GM12878 (cell line): Measurements from ENCODE around the gene MAP4K4. TPM values are rescaled to one million over a fixed set of nuclear protein-coding genes. Genes with fewer than 3 reads are reported as not detected.

Experiments used
- ATAC-seq: fragments of 200-7000 bp; cut with Tn5 transposase; 3 replicates; pipeline ENCODE4 v1.9.1; 2020; ENCODE audit warnings: mild to moderate bottlenecking, moderate library complexity
- BruUV-seq: library from RNA; stranded (reverse); fragments of 400-500 nt; replicated peaks from 2 replicates; lab custom pipeline; 2021; lab: Mats Ljungman, UMichigan
- CTCF ChIA-PET: fragments of 300-600 bp; sonication (Branson Sonifier 250); formaldehyde crosslinking; extraction: SDS; loops from one replicate; lab custom pipeline; 2021; ENCODE audit warnings: inconsistent platforms; lab: Yijun Ruan, JAX
- POLR2A ChIA-PET: fragments of 350-600 bp; formaldehyde crosslinking; extraction: SDS; loops from one replicate; lab custom pipeline; 2021; ENCODE audit warnings: inconsistent platforms; lab: Charles Lee
- RAD21 ChIA-PET: fragments of 300-600 bp; sonication (Branson Sonifier 250); formaldehyde crosslinking; loops from one replicate; lab custom pipeline; 2023; ENCODE audit warnings: antibody characterized with exemption; ENCODE audit not compliant: unreplicated experiment; lab: Charles Lee
- SMC1A ChIA-PET: fragments of 300-600 bp; sonication (Branson Sonifier 250); formaldehyde crosslinking; loops from one replicate; lab custom pipeline; 2023; ENCODE audit not compliant: unreplicated experiment, uncharacterized antibody; lab: Charles Lee
- DNase-seq: peaks from one replicate; pipeline ENCODE4 v3.0.0-alpha.2; 2011; ENCODE audit warnings: low read depth, low spot score
- FAIRE-seq: peaks from 3 replicates; lab custom pipeline; 2011; peaks lifted over from hg19 to GRCh38; lab: Jason Lieb, UNC
- H2AFZ ChIP-seq: 2 replicates; pipeline ENCODE4 v1.6.0; 2011; ENCODE audit warnings: low read depth, low read length, control low read depth; ENCODE audit not compliant: control insufficient read depth
- H3K27ac ChIP-seq: 2 replicates; pipeline ENCODE4 v1.5.1; 2011; ENCODE audit warnings: control low read depth; ENCODE audit not compliant: control insufficient read depth, insufficient read depth
- H3K27me3 ChIP-seq, 2 experiments: replicated peaks in 1 of 2; 2 replicates each; pipeline versions ENCODE4 v1.6.0 to v1.6.1; 2011; ENCODE audit warnings: low read length in 1 of 2; ENCODE audit not compliant: control insufficient read depth in 2 of 2, insufficient read depth in 2 of 2
- H3K36me3 ChIP-seq, 2 experiments: 2 replicates each; pipeline ENCODE4 v1.5.1; 2011; ENCODE audit warnings: low read length in 1 of 2; ENCODE audit not compliant: control insufficient read depth in 2 of 2, insufficient read depth in 2 of 2
- H3K4me1 ChIP-seq: 2 replicates; pipeline ENCODE4 v1.6.1; 2011; ENCODE audit warnings: mild to moderate bottlenecking, low read length, moderate library complexity, mixed read lengths; ENCODE audit not compliant: control insufficient read depth, insufficient read depth
- H3K4me2 ChIP-seq: 2 replicates; pipeline ENCODE4 v1.6.0; 2011; ENCODE audit warnings: control low read depth; ENCODE audit not compliant: control insufficient read depth, insufficient read depth
- H3K4me3 ChIP-seq: fragments of 200-600 bp; sonication (generic); 2 replicates; pipeline ENCODE4 v1.5.1; 2016
- H3K79me2 ChIP-seq: 2 replicates; pipeline ENCODE4 v1.6.0; 2011; ENCODE audit warnings: low read length; ENCODE audit not compliant: control insufficient read depth, insufficient read depth
- H3K9ac ChIP-seq: 2 replicates; pipeline ENCODE4 v1.8.0; 2011; ENCODE audit warnings: low read length, control low read depth, mixed read lengths; ENCODE audit not compliant: control insufficient read depth, insufficient read depth
- H3K9me3 ChIP-seq: replicated peaks from 3 replicates; pipeline ENCODE4 v1.5.1; 2011; ENCODE audit warnings: mild to moderate bottlenecking, low read length; ENCODE audit not compliant: control insufficient read depth, insufficient read depth
- H4K20me1 ChIP-seq: 2 replicates; pipeline ENCODE4 v1.6.0; 2011; ENCODE audit not compliant: control insufficient read depth, insufficient read depth
- CEBPB ChIP-seq, 2 experiments: fragments of 150-350 bp in 1 of 2; IDR thresholded peaks; 2 replicates each; pipeline ENCODE4 v1.6.1; 2012 to 2014; ENCODE audit warnings: low read depth in 2 of 2, low read length in 2 of 2, borderline replicate concordance in 1 of 2, inconsistent platforms in 1 of 2
- E2F4 ChIP-seq: IDR thresholded peaks from 2 replicates; pipeline ENCODE4 v1.6.1; 2012; ENCODE audit warnings: low read depth, low read length, improper control_type of control experiment
- EZH2 ChIP-seq: IDR thresholded peaks from 2 replicates; pipeline ENCODE4 v1.6.1; 2012; ENCODE audit warnings: low read depth, mild to moderate bottlenecking, control low read depth, inconsistent platforms, low read length, borderline replicate concordance; ENCODE audit not compliant: control insufficient read depth
- FOXK2 ChIP-seq: fragments of 450-650 bp; IDR thresholded peaks from 2 replicates; pipeline ENCODE4 v1.6.1; 2017; ENCODE audit warnings: mild to moderate bottlenecking, moderate library complexity
- IKZF1 ChIP-seq: fragments of 450-650 bp; conservative IDR thresholded peaks from 2 replicates; pipeline ENCODE4 v1.6.1; 2017; ENCODE audit warnings: antibody characterized with exemption, mild to moderate bottlenecking
- LARP7 ChIP-seq: fragments of 450-650 bp; IDR thresholded peaks from 2 replicates; pipeline ENCODE4 v1.6.1; 2017; ENCODE audit warnings: mild to moderate bottlenecking
- NFYB ChIP-seq: IDR thresholded peaks from 2 replicates; pipeline ENCODE4 v1.6.1; 2011; ENCODE audit warnings: low read depth, mild to moderate bottlenecking, low read length, improper control_type of control experiment, moderate library complexity; ENCODE audit not compliant: insufficient read depth
- NR2C2 ChIP-seq: IDR thresholded peaks from 2 replicates; pipeline ENCODE4 v1.6.1; 2011; ENCODE audit warnings: borderline replicate concordance, low read depth; ENCODE audit not compliant: control insufficient read depth, insufficient read length
- NRF1 ChIP-seq: conservative IDR thresholded peaks from 2 replicates; pipeline ENCODE4 v1.6.1; 2011; ENCODE audit warnings: mild to moderate bottlenecking, low read depth, low read length, improper control_type of control experiment
- RCOR1 ChIP-seq: conservative IDR thresholded peaks from 2 replicates; pipeline ENCODE4 v1.6.1; 2012; ENCODE audit warnings: low read depth, low read length, improper control_type of control experiment
- SMARCA5 ChIP-seq: fragments of 450-650 bp; IDR thresholded peaks from 2 replicates; pipeline ENCODE4 v1.6.1; 2017; ENCODE audit warnings: mild to moderate bottlenecking
- TCF3 ChIP-seq: IDR thresholded peaks from 2 replicates; pipeline ENCODE4 v1.6.1; 2012; ENCODE audit warnings: low read depth, mild to moderate bottlenecking, low read length, borderline replicate concordance; ENCODE audit not compliant: insufficient read depth
- WRNIP1 ChIP-seq: IDR thresholded peaks from 2 replicates; pipeline ENCODE4 v1.6.1; 2011; ENCODE audit warnings: low read depth, low read length, improper control_type of control experiment, borderline replicate concordance
- ZNF207 ChIP-seq: fragments of 450-650 bp; IDR thresholded peaks from 2 replicates; pipeline ENCODE4 v1.6.1; 2014; ENCODE audit warnings: antibody characterized with exemption, mild to moderate bottlenecking, borderline replicate concordance
- ZNF24 ChIP-seq: fragments of 450-650 bp; IDR thresholded peaks from 2 replicates; pipeline ENCODE4 v1.6.1; 2017; ENCODE audit warnings: antibody characterized with exemption, mild to moderate bottlenecking
- ZZZ3 ChIP-seq: IDR thresholded peaks from 2 replicates; pipeline ENCODE4 v1.6.1; 2011; ENCODE audit warnings: low read depth; ENCODE audit not compliant: control insufficient read depth, insufficient read length
- WGBS: methylation state at CpG from one replicate; pipeline ENCODE4 v1.1.6; 2016; ENCODE audit warnings: low lambda C conversion rate; ENCODE audit not compliant: insufficient replicate concordance, insufficient coverage; ENCODE audit errors: missing lambda C conversion rate; 5-methylcytosine and 5-hydroxymethylcytosine counted together
- in situ Hi-C: fragments of 300-500 bp; cut with MboI; formaldehyde crosslinking; loops from 9 replicates; pipeline ENCODE4 v1.14.3; 2018; ENCODE audit warnings: mixed read lengths
- intact Hi-C: fragments of 100-400 bp; cut with micrococcal nuclease; formaldehyde crosslinking; loops from one replicate; pipeline ENCODE4 v1.14.2; 2022; ENCODE audit not compliant: unreplicated experiment
- polyA plus RNA-seq, 11 experiments: library from polyadenylated mRNA; depleted of rRNA in 4 of 11; unstranded in 6 of 11; stranded (reverse) in 5 of 11; fragments of >200 nt; fragmentation: Nextera tagmentation in 4 of 11; fragmentation: Illumina TruSeq in 1 of 11; extraction: Ambion mirVana in 4 of 11; extraction: Trizol in 1 of 11; gene quantifications; 1 replicate in 1 of 11; 2 replicates in 10 of 11; pipeline versions ENCODE4 v1.2.1 to v1.2.3, GENCODE V29; 2011 to 2016; ENCODE audit warnings: inconsistent platforms in 2 of 11, missing spikeins in 2 of 11, low read depth in 1 of 11
- total RNA-seq, 4 experiments: library from RNA; depleted of rRNA in 3 of 4; stranded (reverse); fragments of >200 nt in 3 of 4; fragmentation: Illumina TruSeq in 1 of 4; extraction: Trizol in 1 of 4; gene quantifications; 2 replicates each; pipeline versions ENCODE4 v1.2.1 to v1.2.3, GENCODE V29; 2013 to 2021

Gene MAP4K4
- total and polyA plus RNA-seq, 10 of the 15 experiments (the other 5 are each of a cell fraction or from before 2014, with no cell fraction given): 1.9 to 50.4 (median 9.7) TPM

DNA sequence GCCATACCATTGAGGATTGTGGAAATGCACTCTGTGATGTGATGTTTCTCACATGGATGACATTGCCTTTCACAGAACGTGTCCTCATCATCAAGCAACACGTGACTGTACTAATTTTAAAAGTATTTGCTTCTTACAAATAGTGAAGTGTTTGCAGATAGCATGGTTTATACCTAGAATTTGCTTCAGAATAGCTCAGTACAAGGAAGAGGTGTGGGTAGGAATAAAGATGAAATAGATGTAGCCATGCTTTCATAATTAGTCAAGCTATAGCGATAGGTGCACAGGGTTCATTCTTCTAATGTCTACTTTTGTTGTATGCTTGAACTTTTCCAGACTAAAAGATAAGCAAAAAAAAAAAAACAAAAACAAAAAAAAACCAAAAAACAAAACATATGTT is 27.5 kb downstream of the MAP4K4 start:
- in situ Hi-C loops (no loop called here), intact Hi-C loops (no loop called here)
- H3K27ac ChIP-seq: no peak overlapping the region
- FAIRE-seq (no peak), ATAC-seq (no peak), DNase-seq (no peak)
- no peak for TF ChIP-seq WRNIP1
- TF ChIP-seq CEBPB (IDR thresholded peaks at IDR 0.05; ENCODE audit: borderline replicate concordance in 1 of 2, low read depth in 2 of 2, low read length in 2 of 2): no peak
- no peak for TF ChIP-seq EZH2
- no peak for TF ChIP-seq ZNF207
- no peak for TF ChIP-seq NRF1
- TF ChIP-seq LARP7: no peak
- TF ChIP-seq ZZZ3: no peak
- no peak for TF ChIP-seq ZNF24
- no peak for TF ChIP-seq RCOR1
- TF ChIP-seq TCF3: no peak
- TF ChIP-seq SMARCA5: no peak
- TF ChIP-seq E2F4: no peak
- TF ChIP-seq FOXK2: no peak
- no peak for TF ChIP-seq NFYB
- no peak for TF ChIP-seq NR2C2
- no peak for TF ChIP-seq IKZF1
- no peak overlapping the region for H3K9ac ChIP-seq
- H3K4me3 ChIP-seq: no peak overlapping the region
- POLR2A ChIA-PET: no interaction called here
- 44% methylated on average over 3 of the region's 3 CpGs for WGBS
- H2AFZ ChIP-seq: no peak overlapping the region
- H3K4me2 ChIP-seq: no peak overlapping the region
- H3K36me3 ChIP-seq: no peaks in the 10 kb centered on the region
- peaks cover 4% of the 10 kb centered on the region; the same call in 2 of the 3 replicates for H3K9me3 ChIP-seq
- H3K4me1 ChIP-seq: no peaks in the 10 kb centered on the region
- no peaks in the 10 kb centered on the region for H3K79me2 ChIP-seq
- H3K27me3 ChIP-seq: no peaks in the 10 kb centered on the region; a peak in 1 of 4 replicates
- no TSS peak for BruUV-seq
- CTCF ChIA-PET: interaction anchor here (0.7 to 4.3 kb wide), 14 partner anchors 9 to 570 kb away, joined by 3 to 40 read pairs (median 4); no protein-coding TSS in a partner anchor
- RAD21 ChIA-PET: interaction anchor here (0.6 to 2.5 kb wide), 8 partner anchors 9 to 307 kb away, joined by 3 to 25 read pairs (median 3); no protein-coding TSS in a partner anchor
- SMC1A ChIA-PET: interaction anchor here (0.5 to 3.1 kb wide), 10 partner anchors 15 to 754 kb away, joined by 3 to 24 read pairs (median 6); no protein-coding TSS in a partner anchor
- H4K20me1 ChIP-seq: no peaks in the 10 kb centered on the region
